ENCODE data around the gene TIMP3. TPM values are rescaled to one million over a fixed set of nuclear protein-coding genes. Genes with fewer than 3 reads are reported as not detected.

Gene TIMP3
- total RNA-seq, 1 donor from 2014 or later = 266 TPM

DNA sequence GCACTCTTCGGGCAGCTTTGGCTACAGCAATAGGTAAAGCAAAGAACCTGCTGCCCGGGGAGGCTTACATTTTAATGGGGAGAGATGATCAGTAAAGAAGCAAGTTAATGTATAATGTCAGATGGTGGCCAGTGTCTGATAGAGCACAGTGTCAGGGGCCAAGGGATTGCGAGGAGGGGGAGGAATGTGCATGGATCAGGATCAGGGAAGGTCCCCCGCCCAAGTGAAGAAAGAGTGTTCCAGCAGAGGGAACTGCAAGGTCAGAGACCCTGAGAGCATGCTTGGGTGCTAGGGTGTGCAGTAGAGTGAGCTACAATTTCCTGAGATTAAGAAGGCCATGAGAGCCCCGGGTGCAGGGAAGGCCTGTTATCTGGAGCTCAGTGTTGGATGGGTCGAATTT is 39.7 kb downstream of the TIMP3 start:
- no peak for DNase-seq
- ATAC-seq (ENCODE audit: poor library complexity) = no peak
- intact Hi-C loops (cut with DNase I) = loop anchor here (5.0 kb wide), 1 partner anchor 34 kb away; no protein-coding TSS in a partner anchor

GRCh38 chr22:32842486-32842885 is 41.0 kb downstream of the TIMP3 start:
- DNase-seq (no peak), ATAC-seq (ENCODE audit: poor library complexity) (no peak)
- intact Hi-C loops (cut with DNase I) = loop anchor here (5.0 kb wide), 1 partner anchor 35 kb away; no protein-coding TSS in a partner anchor

GRCh38 chr22:32843300-32843699 is 41.8 kb downstream of the TIMP3 start:
- ATAC-seq (ENCODE audit: poor library complexity) = no peak
- intact Hi-C loops (cut with DNase I) = loop anchor here (5.0 kb wide), 1 partner anchor 36 kb away; no protein-coding TSS in a partner anchor
- DNase-seq = no peak

DNA sequence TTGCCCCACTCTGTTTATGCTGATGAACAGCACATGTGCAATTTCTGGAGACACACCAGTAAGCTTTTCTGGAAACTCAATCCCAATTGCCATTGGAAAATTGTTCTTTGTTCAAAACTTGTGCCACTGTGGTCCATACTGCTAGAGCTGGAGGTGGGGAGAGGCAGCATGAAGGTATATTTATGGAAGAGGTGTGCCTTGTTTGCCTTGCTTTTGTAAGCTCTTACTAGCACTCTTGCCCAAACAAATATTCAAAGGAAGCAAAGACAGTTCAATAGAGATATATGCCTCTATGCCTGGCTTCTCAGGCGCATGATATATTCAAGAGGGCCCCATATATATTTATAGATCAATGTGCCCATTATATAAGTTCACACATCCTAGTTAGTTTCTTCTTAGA is 42.7 kb downstream of the TIMP3 start:
- ATAC-seq (ENCODE audit: poor library complexity) (no peak), DNase-seq (no peak)
- intact Hi-C loops (cut with DNase I) = loop anchor here (5.0 kb wide), 1 partner anchor 37 kb away; no protein-coding TSS in a partner anchor

DNA sequence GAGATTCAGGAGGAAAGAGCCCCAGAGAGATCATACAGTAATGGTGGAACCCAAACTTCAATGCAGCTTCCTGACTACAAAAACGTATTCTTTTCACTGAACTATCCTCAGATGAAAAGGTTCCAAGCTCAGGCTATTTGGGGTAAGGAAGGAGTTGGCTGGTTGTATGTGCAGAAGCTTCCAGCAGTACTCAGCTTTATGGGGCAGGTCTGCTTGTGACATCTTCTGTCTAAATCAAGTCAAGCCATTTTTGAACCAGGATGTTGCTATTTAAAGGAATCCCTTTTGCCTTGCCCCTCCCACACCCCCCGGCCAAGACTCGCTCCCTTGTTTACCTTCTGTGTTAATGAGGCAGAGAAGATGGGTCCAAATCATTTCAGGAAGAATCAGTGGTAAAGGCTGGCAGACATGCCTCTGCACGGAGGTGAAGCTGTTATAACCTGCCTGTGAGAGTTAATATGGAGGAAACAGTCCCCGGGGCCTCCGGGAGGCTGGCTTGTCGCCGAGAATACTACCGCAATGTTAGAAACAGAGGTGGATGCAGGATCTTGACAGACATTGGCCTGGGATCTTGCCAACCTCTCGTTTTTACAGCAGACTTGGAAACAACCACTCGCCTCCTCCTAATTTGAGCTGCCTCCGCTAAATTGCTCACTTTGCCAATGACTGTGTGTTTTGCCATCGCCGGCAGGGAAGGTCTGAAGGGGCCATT is 45.4 kb downstream of the TIMP3 start:
- DNase-seq = peak; percentile 57
- intact Hi-C loops (cut with DNase I) = no loop called here
- ATAC-seq (ENCODE audit: poor library complexity) = peak; percentile 6

DNA sequence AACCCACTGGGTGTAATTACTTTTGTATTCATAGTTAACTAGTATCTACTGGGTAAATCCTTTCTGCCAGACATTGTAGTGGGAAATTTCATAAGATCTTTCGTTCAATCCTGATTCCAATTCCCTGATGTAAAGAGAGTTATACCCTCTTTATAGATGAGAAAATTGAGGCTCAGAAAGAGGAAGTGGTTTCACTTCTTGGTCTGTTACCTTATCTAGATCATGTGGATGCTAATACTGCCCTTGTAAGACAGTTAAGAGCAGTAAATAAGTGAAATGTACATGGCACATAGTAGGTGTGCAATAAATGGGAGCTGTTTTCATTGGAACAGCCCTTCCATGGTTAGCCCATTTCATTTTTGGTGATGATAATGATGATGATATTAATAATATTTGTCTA is 46.7 kb downstream of the TIMP3 start:
- ATAC-seq (ENCODE audit: poor library complexity) (no peak), DNase-seq (no peak)
- intact Hi-C loops (cut with DNase I) = no loop called here

DNA sequence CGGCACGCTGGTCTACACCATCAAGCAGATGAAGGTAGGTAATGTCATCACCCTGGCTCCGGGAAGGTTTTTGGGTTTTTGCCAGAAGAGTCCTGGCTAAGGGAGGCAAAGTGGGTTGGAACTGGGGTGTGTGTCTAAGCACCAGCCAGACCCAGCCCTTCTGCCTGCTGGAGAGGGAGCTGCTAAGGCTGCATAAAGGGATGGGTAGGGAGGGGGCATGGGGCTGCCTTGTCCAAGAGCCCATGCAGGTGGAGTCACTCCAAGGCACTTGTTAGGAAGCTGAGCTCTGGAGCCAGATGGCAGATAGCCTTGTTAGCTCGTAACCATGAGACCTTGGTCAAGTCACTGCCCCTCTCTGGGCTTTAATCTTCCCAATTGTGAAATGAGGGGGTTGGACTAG is 48.0 kb downstream of the TIMP3 start:
- intact Hi-C loops (cut with DNase I) = no loop called here
- no peak for DNase-seq

GRCh38 chr22:32850157-32850556 is 48.7 kb downstream of the TIMP3 start:
- no peak for DNase-seq
- intact Hi-C loops (cut with DNase I) = no loop called here
- no peak for ATAC-seq (ENCODE audit: poor library complexity)

More for the DNA sequence above, 48.0 kb downstream of the TIMP3 start:
- no peak for ATAC-seq (ENCODE audit: poor library complexity)

DNA sequence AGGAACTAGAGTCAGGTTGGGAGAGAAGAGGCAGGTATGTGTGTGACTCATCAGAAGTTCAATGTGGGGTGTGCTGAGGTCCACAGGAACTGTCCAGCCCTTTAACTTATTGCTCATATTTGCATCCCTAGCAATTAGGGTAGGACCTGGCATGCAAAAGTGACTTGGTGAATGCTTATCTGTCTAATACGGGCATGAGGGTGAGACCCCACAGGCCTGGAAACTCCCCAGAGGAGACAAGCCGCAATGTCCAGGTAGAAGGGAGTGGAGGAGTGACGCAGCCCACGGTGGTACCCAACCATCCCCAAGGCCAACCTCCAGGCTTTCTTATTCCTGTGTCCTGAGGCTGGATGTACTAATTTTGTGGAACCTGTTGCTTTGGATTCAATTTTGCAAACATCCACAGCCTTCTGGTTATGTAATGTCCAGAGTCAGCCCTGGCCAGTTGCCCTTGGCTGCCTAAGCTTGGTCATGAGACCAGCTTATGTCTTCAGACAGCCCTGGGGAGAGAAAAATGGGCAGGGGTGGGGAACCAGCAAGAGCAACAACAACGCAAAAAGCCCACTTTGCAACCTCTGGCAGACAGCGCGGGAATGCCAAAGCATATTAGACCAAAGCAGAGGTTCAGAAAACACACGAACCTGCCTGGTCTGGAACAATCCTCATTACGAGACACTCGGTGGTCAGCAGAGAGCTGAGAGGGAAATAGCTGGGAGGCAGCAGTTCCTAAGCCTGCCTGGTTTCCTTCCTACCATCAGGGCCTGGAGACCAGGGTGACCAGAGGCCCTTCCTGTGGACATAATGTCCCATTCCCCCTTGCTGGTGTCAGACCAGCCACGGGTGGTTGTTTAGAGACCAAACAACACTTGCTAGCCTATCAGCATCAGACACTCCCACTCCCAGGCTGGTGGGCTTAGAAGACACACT is 49.3 kb downstream of the TIMP3 start:
- intact Hi-C loops (cut with DNase I) = no loop called here
- DNase-seq (peak; percentile 93), ATAC-seq (ENCODE audit: poor library complexity) (peak; percentile 64)

DNA sequence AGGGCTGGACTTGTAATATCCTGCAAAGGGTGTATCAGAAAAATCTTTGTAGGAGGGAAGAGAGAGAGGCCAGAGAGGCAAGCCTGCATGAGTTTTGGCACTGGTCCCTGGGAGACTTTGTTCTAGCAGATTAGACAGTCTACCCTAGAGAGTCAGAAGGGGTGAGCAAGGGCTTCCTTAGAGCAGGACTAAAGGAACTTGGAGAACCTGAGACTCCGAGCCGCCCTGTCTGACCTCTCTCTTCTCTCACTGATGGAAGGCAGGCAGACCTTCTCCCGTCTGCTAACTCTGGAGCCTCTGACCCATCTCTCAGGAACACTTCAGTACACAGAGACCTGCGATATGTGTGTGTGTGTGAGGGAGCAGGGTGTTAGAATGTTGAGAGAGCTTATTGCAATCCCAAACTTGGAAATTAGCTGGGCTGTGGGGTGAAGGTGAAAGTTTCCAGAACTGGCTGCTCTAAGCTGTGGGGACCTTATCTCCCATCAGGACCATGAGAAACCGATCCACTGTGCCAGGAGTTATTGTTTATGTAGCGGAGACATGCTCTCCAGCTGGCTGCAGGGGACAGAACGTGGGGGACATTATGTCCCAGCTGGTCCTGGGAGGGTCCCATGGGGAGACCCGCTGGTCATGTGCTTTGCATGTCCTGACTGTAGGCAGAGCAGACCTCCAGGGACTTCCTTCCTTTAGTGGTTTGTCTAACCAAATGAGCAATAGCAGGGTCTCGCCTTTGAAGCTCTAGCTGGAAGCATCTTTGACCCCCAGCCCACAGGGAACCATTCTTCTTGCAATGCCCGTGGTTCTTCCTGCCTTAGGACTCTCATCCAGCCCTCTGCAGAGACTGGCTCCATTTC is 51.1 kb downstream of the TIMP3 start:
- DNase-seq = peak; percentile 87
- peak; percentile 76 for ATAC-seq (ENCODE audit: poor library complexity)
- intact Hi-C loops (cut with DNase I) = no loop called here

GRCh38 chr22:32853662-32854061 is 52.2 kb downstream of the TIMP3 start:
- intact Hi-C loops (cut with DNase I) = no loop called here
- ATAC-seq (ENCODE audit: poor library complexity) (no peak), DNase-seq (no peak)

- DNase-seq (peak; percentile 71), ATAC-seq (ENCODE audit: poor library complexity) (no peak)
- intact Hi-C loops (cut with DNase I) = no loop called here
These were observed 52.9 kb downstream of the TIMP3 start for GRCh38 chr22:32854351-32854804.

DNA sequence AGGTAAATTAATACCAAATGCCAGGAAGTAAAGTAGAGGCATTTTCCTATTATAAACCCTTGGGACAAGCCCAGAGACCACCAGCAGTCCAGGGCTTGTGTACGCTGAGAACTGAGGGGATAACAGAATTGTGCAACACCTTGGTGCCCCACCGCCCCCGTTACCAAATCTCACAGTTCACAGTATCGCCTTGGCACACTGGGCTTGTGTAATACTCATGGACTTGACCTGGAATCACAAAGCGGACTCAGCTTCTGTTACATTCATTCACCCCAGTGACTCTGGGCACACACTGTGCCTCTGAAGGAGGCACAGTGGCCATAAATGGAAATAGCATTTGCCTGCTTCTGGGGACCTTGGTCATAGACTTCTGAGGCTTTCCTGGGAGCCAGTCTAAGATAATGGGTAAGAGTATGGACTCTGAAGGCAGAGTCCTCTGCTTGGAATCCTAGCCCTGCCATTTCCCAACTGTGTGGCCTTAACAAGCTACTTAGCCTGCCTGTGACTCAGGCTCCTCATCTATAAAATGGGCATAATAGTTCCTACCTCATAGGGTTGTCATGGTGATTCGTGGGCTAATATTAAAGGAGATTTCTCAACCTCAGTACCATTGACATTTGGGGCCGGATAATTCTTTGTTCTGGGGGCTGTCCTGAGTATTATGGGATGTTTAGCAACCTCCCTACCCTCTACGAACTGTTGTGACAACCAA is 53.7 kb downstream of the TIMP3 start:
- intact Hi-C loops (cut with DNase I) = no loop called here
- ATAC-seq (ENCODE audit: poor library complexity) (no peak), DNase-seq (no peak)

- ATAC-seq (ENCODE audit: poor library complexity) (no peak), DNase-seq (no peak)
- intact Hi-C loops (cut with DNase I) = no loop called here
These were observed 56.7 kb downstream of the TIMP3 start for GRCh38 chr22:32858121-32858703.

- ATAC-seq (ENCODE audit: poor library complexity) = no peak
These were observed 57.5 kb downstream of the TIMP3 start for GRCh38 chr22:32858957-32859356.

DNA sequence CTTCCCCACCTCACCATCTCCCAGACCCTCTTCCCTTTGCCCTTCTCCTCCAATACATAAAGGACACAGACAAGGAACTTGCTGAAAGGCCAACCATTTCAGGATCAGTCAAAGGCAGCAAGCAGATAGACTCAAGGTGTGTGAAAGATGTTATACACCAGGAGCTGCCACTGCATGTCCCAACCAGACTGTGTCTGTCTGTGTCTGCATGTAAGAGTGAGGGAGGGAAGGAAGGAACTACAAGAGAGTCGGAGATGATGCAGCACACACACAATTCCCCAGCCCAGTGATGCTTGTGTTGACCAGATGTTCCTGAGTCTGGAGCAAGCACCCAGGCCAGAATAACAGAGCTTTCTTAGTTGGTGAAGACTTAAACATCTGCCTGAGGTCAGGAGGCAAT is 58.2 kb downstream of the TIMP3 start:
- DNase-seq = no peak
- ATAC-seq (ENCODE audit: poor library complexity) = no peak
- intact Hi-C loops (cut with DNase I) = no loop called here

More at GRCh38 chr22:32858957-32859356, 57.5 kb downstream of the TIMP3 start:
- intact Hi-C loops (cut with DNase I) = no loop called here
- no peak for DNase-seq

DNA sequence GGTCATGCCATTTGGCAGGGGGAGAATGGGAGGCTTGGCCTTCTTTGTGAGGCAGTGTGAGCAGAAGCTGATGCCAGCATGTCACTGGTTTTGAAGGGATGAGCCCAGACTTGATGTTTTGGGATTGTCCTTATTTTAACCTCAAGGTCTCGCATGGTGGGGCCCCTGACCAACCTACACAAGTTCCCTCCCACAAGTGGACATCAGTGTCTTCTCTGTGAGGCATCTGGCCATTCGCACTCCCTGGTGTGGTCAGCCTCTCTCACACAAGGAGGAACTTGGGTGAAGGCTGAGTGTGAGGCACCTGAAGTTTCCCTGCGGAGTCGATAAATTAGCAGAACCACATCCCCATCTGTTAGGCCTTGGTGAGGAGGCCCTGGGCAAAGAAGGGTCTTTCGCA is 59.8 kb downstream of the TIMP3 start:
- intact Hi-C loops (cut with DNase I) = no loop called here
- ATAC-seq (ENCODE audit: poor library complexity) = no peak
- no peak for DNase-seq

- intact Hi-C loops (cut with DNase I) = no loop called here
- DNase-seq (no peak), ATAC-seq (ENCODE audit: poor library complexity) (no peak)
These were observed 60.6 kb downstream of the TIMP3 start for GRCh38 chr22:32862083-32862482.
